Measurements from ENCODE around the gene ALPG.

DNA sequence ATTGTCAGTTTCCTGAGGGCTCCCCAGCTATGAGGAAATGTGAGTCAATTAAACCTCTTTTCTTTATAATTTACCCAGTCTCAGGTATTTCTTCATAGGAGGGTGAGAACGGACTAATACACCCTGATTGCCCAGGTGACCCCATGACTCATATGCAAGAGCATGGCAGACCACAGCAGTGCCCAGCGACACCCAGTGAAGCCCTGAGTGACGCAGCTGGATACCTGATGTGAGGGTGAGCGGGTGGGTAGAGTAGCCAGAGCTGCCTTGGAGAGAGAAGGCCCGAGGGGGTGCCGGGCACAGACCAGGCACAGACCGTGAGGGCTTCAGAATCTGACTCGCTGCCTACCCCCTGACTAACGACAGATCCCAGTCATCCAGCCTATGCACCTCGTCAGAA is 15.4 kb downstream of the ALPG start:
- TF ChIP-seq SP1 (IDR thresholded peaks at IDR 0.05), result no peak
- TF ChIP-seq, protein P1, sequence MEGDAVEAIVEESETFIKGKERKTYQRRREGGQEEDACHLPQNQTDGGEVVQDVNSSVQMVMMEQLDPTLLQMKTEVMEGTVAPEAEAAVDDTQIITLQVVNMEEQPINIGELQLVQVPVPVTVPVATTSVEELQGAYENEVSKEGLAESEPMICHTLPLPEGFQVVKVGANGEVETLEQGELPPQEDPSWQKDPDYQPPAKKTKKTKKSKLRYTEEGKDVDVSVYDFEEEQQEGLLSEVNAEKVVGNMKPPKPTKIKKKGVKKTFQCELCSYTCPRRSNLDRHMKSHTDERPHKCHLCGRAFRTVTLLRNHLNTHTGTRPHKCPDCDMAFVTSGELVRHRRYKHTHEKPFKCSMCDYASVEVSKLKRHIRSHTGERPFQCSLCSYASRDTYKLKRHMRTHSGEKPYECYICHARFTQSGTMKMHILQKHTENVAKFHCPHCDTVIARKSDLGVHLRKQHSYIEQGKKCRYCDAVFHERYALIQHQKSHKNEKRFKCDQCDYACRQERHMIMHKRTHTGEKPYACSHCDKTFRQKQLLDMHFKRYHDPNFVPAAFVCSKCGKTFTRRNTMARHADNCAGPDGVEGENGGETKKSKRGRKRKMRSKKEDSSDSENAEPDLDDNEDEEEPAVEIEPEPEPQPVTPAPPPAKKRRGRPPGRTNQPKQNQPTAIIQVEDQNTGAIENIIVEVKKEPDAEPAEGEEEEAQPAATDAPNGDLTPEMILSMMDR (IDR thresholded peaks at IDR 0.05; ENCODE audit: low read depth, low read length, missing input control), result no peak
- TF ChIP-seq GABPA (IDR thresholded peaks at IDR 0.05 in 1 of 2, conservative IDR thresholded peaks at IDR 0.05 in 1 of 2), result no peak
- TF ChIP-seq HNF4G (IDR thresholded peaks at IDR 0.05), result no peak

Measured in liver (tissue), 3 donors.